NOMO-1 treated with dmso at 0.1 percent for 144 hours (cell line): ENCODE data around the gene TEX47.

Experiments
- DNase-seq: peaks from one replicate; lab custom pipeline; 2025; ENCODE audit not compliant: unreplicated experiment; lab: John Stamatoyannopoulos, UW

TEX47 gene

GRCh38 chr7:88795553-88795952, at the start of gene TEX47:
Gene TEX47 (minus strand): TSS chr7:88795737. CDS start chr7:88794942, 795 bp downstream.
- DNase-seq = no peak

GRCh38 chr7:88845091-88845490, 49.6 kb upstream of the TEX47 start:
- no peak for DNase-seq

- no peak for DNase-seq
Observed at GRCh38 chr7:88842201-88842600, 46.7 kb upstream of the TEX47 start.

- peak; percentile 69 for DNase-seq
Observed at GRCh38 chr7:88835147-88835728, 39.7 kb upstream of the TEX47 start.

- DNase-seq = no peak
Observed at GRCh38 chr7:88826222-88826621, 30.7 kb upstream of the TEX47 start.

GRCh38 chr7:88818552-88818951, 23.0 kb upstream of the TEX47 start:
- DNase-seq = no peak

- no peak for DNase-seq
Observed at GRCh38 chr7:88806280-88807037, 10.9 kb upstream of the TEX47 start.

GRCh38 chr7:88801046-88801445, 5.5 kb upstream of the TEX47 start:
- no peak for DNase-seq

- no peak for DNase-seq
Observed at GRCh38 chr7:88792361-88792760, 3.2 kb downstream of the TEX47 start.

GRCh38 chr7:88791891-88792290, 3.6 kb downstream of the TEX47 start:
- DNase-seq = no peak

- no peak for DNase-seq
Observed at GRCh38 chr7:88789480-88790064, 6.0 kb downstream of the TEX47 start.

- DNase-seq = no peak
Observed at GRCh38 chr7:88787777-88788176, 7.8 kb downstream of the TEX47 start.

GRCh38 chr7:88775838-88776237, 19.7 kb downstream of the TEX47 start:
- no peak for DNase-seq

GRCh38 chr7:88772776-88773175, 22.8 kb downstream of the TEX47 start:
- DNase-seq = no peak

GRCh38 chr7:88771417-88771816, 24.1 kb downstream of the TEX47 start:
- no peak for DNase-seq

- DNase-seq = no peak
Observed at GRCh38 chr7:88761779-88762178, 33.8 kb downstream of the TEX47 start.

GRCh38 chr7:88760136-88760515, 35.4 kb downstream of the TEX47 start:
- DNase-seq = no peak

- no peak for DNase-seq
Observed at GRCh38 chr7:88759230-88760135, 36.1 kb downstream of the TEX47 start, which contains the start of gene ZNF804B. Gene ZNF804B (plus strand): TSS chr7:88759700. CDS start chr7:88759977, 277 bp downstream.

- no peak for DNase-seq
Observed at GRCh38 chr7:88758381-88759229, 36.9 kb downstream of the TEX47 start.

- DNase-seq = no peak
Observed at GRCh38 chr7:88757371-88757770, 38.2 kb downstream of the TEX47 start.
